ENCODE results near the gene MAT1A.
"Not testable (repeated sequence)": the region's sequence is repeated elsewhere in the genome, so short reads cannot be mapped to it uniquely, and the experiment has no call there.

GRCh38 chr10:80242341-80242740 is 47.1 kb downstream of the MAT1A start:
- TF ChIP-seq CTCF, POLR2A (IDR thresholded peaks at IDR 0.05): not testable (repeated sequence)

Measured in testis (tissue), 2 donors.